GM23338 (cell line): ENCODE measurements around the gene MCTP2. TPM values are rescaled to one million over a fixed set of nuclear protein-coding genes. Genes with fewer than 3 reads are reported as not detected.

Experiments
- ATAC-seq: fragments of 200-7000 bp; cut with Tn5 transposase; 3 replicates; pipeline ENCODE4 v1.9.1; 2020
- DNase-seq: peaks from one replicate; pipeline ENCODE4 v3.0.0-alpha.2; 2015; ENCODE audit warnings: low spot score
- H2AFZ ChIP-seq: fragments of 200-600 bp; sonication (generic); 2 replicates; pipeline ENCODE4 v1.8.0; 2016; ENCODE audit warnings: antibody characterized with exemption, mild to moderate bottlenecking, moderate library complexity
- H3F3A ChIP-seq: fragments of 200-600 bp; sonication (generic); replicated peaks from 2 replicates; pipeline ENCODE4 v1.8.0; 2017; ENCODE audit warnings: antibody characterized with exemption, mixed run types, low read depth
- H3K27ac ChIP-seq: fragments of 200-600 bp; sonication (generic); 2 replicates; pipeline ENCODE4 v1.6.1; 2016; ENCODE audit warnings: low read depth
- H3K27me3 ChIP-seq: fragments of 200-600 bp; sonication (generic); 2 replicates; pipeline ENCODE4 v1.8.0; 2016; ENCODE audit warnings: mild to moderate bottlenecking, mixed run types, moderate library complexity; ENCODE audit not compliant: insufficient read depth
- H3K36me3 ChIP-seq: fragments of 200-600 bp; sonication (generic); 2 replicates; pipeline ENCODE4 v1.8.0; 2016; ENCODE audit warnings: mild to moderate bottlenecking; ENCODE audit not compliant: insufficient read depth
- H3K4me1 ChIP-seq: fragments of 200-600 bp; sonication (generic); 2 replicates; pipeline ENCODE4 v1.8.0; 2016; ENCODE audit warnings: mild to moderate bottlenecking, moderate library complexity; ENCODE audit not compliant: insufficient read depth
- H3K4me2 ChIP-seq: fragments of 200-600 bp; sonication (generic); 2 replicates; pipeline ENCODE4 v1.7.1; 2017; ENCODE audit warnings: mixed run types
- H3K4me3 ChIP-seq: fragments of 200-600 bp; sonication (generic); 2 replicates; pipeline ENCODE4 v1.6.1; 2016; ENCODE audit warnings: mixed run types
- H3K79me2 ChIP-seq: fragments of 200-600 bp; sonication (generic); replicated peaks from 2 replicates; pipeline ENCODE4 v1.8.0; 2017; ENCODE audit warnings: mild to moderate bottlenecking; ENCODE audit not compliant: insufficient read depth
- H3K9me2 ChIP-seq: fragments of 200-600 bp; sonication (generic); 2 replicates; pipeline ENCODE4 v1.8.0; 2017; ENCODE audit not compliant: insufficient read depth
- H4K20me1 ChIP-seq: fragments of 200-600 bp; sonication (generic); replicated peaks from 2 replicates; pipeline ENCODE4 v1.8.0; 2017; ENCODE audit warnings: mild to moderate bottlenecking; ENCODE audit not compliant: insufficient read depth
- H3K27ac Mint-ChIP-seq: 2 replicates; pipeline ENCODE4 v1.8.0; 2020; ENCODE audit warnings: inconsistent platforms, mild to moderate bottlenecking, moderate library complexity, mixed read lengths
- H3K27me3 Mint-ChIP-seq: 3 replicates; pipeline ENCODE4 v1.8.0; 2022; ENCODE audit warnings: low read depth, mild to moderate bottlenecking, moderate library complexity, mixed read lengths, inconsistent platforms; ENCODE audit not compliant: insufficient read depth, poor library complexity
- H3K36me3 Mint-ChIP-seq: 3 replicates; pipeline ENCODE4 v1.8.0; 2021; ENCODE audit warnings: low read depth, mild to moderate bottlenecking, inconsistent platforms, moderate library complexity, mixed read lengths
- H3K4me1 Mint-ChIP-seq: 3 replicates; pipeline ENCODE4 v1.8.0; 2020; ENCODE audit warnings: mild to moderate bottlenecking, inconsistent platforms, mixed read lengths
- H3K4me3 Mint-ChIP-seq: 3 replicates; pipeline ENCODE4 v1.8.0; 2021; ENCODE audit warnings: moderate library complexity, mild to moderate bottlenecking, inconsistent platforms, mixed read lengths
- H3K9me3 Mint-ChIP-seq: 3 replicates; pipeline ENCODE4 v1.8.0; 2020; ENCODE audit warnings: moderate library complexity, mild to moderate bottlenecking, inconsistent platforms, mixed read lengths
- CREB1 ChIP-seq: fragments of 250-450 bp; sonication (Bioruptor Pico); IDR thresholded peaks from 2 replicates; pipeline ENCODE4 v1.5.0; 2020; ENCODE audit warnings: low read depth, mild to moderate bottlenecking, moderate library complexity
- EZH2 ChIP-seq: fragments of 200-600 bp; sonication (generic); IDR thresholded peaks from one replicate; pipeline ENCODE4 v1.8.0; 2017; ENCODE audit warnings: antibody characterized with exemption, mild to moderate bottlenecking, low read depth; ENCODE audit not compliant: unreplicated experiment
- EZH2phosphoT487 ChIP-seq: fragments of 200-600 bp; sonication (generic); IDR thresholded peaks from one replicate; pipeline ENCODE4 v1.8.1; 2018; ENCODE audit warnings: antibody characterized with exemption; ENCODE audit not compliant: unreplicated experiment
- JUNB ChIP-seq: IDR thresholded peaks from one replicate; pipeline ENCODE4 v1.6.1; 2016; ENCODE audit warnings: antibody characterized with exemption; ENCODE audit not compliant: unreplicated experiment
- NANOG ChIP-seq: IDR thresholded peaks from 2 replicates; pipeline ENCODE4 v1.6.1; 2016; ENCODE audit warnings: antibody characterized with exemption, borderline replicate concordance
- POLR2AphosphoS5 ChIP-seq: IDR thresholded peaks from 2 replicates; pipeline ENCODE4 v1.6.1; 2016; ENCODE audit warnings: antibody characterized with exemption, low read depth
- STAT1 ChIP-seq: IDR thresholded peaks from one replicate; pipeline ENCODE4 v1.6.1; 2016; ENCODE audit warnings: antibody characterized with exemption; ENCODE audit not compliant: unreplicated experiment
- ZNF114 ChIP-seq: fragments of 250-450 bp; sonication (Bioruptor Pico); IDR thresholded peaks from 2 replicates; pipeline ENCODE4 v1.5.0; 2020; ENCODE audit warnings: mild to moderate bottlenecking, moderate library complexity
- ZNF331 ChIP-seq: fragments of 250-450 bp; sonication (Bioruptor Pico); IDR thresholded peaks from 2 replicates; pipeline ENCODE4 v1.5.0; 2020; ENCODE audit warnings: low read depth, mild to moderate bottlenecking, moderate library complexity
- polyA plus RNA-seq: library from polyadenylated mRNA; unstranded; fragments of >200 nt; fragmentation: Nextera tagmentation; extraction: Ambion mirVana; gene quantifications from 2 replicates; pipeline ENCODE4 v1.2.1, GENCODE V29; 2016
- total RNA-seq: library from RNA; depleted of rRNA; stranded (reverse); fragments of >200 nt; shearing (Covaris generic); gene quantifications from 2 replicates; pipeline ENCODE4 v1.2.3, GENCODE V29; 2014
- TF ChIP-seq, protein P1 (sequence below): IDR thresholded peaks from 2 replicates; pipeline ENCODE4 v1.6.1; 2016; ENCODE audit warnings: antibody characterized with exemption
- TF ChIP-seq, protein P2 (sequence below), 2 experiments: fragments of 200-600 bp in 1 of 2; sonication (generic) in 1 of 2; conservative IDR thresholded peaks; 2 replicates each; pipeline versions ENCODE4 v1.5.1 to v1.6.1; 2016 to 2017; ENCODE audit warnings: antibody characterized with exemption in 2 of 2, low read depth in 2 of 2, mild to moderate bottlenecking in 2 of 2, moderate library complexity in 1 of 2
- TF ChIP-seq, protein P3 (sequence below): fragments of 250-450 bp; sonication (Bioruptor Pico); IDR thresholded peaks from 2 replicates; pipeline ENCODE4 v1.5.0; 2020; ENCODE audit warnings: mild to moderate bottlenecking, moderate library complexity

MCTP2 gene
- total and polyA plus RNA-seq, 2 experiments from 2014 or later = 1.8 to 5.5 TPM

DNA sequence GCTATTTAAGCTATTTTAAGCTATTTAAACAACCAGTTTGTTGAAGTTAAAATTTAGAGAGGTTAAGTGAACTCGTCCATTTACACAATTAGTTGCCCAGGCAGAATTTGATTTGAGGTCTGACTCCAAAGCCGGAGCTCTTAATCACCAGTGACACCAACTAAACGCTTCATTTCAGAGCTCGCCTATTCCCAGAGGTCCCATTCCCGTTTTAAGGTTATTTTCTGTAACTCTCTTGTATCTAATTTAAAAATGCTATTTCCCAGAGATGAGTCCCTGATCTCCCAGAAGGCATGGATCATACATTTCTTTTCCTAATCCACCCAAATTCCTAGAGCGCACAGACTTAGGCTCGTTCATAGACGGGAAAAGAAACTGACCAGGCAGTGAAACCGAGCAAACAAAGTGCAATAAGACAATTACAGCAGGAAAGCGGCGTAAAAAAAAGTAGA is 904 bp upstream of the MCTP2 start:
- H3K27me3 ChIP-seq = peaks cover 31% of the 10 kb centered on the region
- H4K20me1 ChIP-seq = no peaks in the 10 kb centered on the region
- no peak for DNase-seq
- Mint-ChIP-seq H3K36me3 (no peaks in the 10 kb centered on the region), H3K27me3 (peaks cover 13% of the 10 kb centered on the region), H3K9me3 (no peaks in the 10 kb centered on the region), H3K4me3 (peak overlapping the region; percentile 79), H3K4me1 (peaks cover 32% of the 10 kb centered on the region), H3K27ac (no peak overlapping the region)
- no peaks in the 10 kb centered on the region for H3K36me3 ChIP-seq
- no peak overlapping the region for H3K27ac ChIP-seq
- no peak for ATAC-seq
- peak overlapping the region; percentile 99 for H2AFZ ChIP-seq
- H3K4me3 ChIP-seq = peak overlapping the region; percentile 53
- peak overlapping the region; percentile 90 for H3K4me2 ChIP-seq
- no peaks in the 10 kb centered on the region for H3K79me2 ChIP-seq
- H3F3A ChIP-seq = peaks cover 7% of the 10 kb centered on the region; the same call in 1 of the 2 replicates
- peaks cover 35% of the 10 kb centered on the region for H3K4me1 ChIP-seq
- no peaks in the 10 kb centered on the region for H3K9me2 ChIP-seq
- TF ChIP-seq ZNF114 (CRISPR knock-in tag) = no peak

DNA sequence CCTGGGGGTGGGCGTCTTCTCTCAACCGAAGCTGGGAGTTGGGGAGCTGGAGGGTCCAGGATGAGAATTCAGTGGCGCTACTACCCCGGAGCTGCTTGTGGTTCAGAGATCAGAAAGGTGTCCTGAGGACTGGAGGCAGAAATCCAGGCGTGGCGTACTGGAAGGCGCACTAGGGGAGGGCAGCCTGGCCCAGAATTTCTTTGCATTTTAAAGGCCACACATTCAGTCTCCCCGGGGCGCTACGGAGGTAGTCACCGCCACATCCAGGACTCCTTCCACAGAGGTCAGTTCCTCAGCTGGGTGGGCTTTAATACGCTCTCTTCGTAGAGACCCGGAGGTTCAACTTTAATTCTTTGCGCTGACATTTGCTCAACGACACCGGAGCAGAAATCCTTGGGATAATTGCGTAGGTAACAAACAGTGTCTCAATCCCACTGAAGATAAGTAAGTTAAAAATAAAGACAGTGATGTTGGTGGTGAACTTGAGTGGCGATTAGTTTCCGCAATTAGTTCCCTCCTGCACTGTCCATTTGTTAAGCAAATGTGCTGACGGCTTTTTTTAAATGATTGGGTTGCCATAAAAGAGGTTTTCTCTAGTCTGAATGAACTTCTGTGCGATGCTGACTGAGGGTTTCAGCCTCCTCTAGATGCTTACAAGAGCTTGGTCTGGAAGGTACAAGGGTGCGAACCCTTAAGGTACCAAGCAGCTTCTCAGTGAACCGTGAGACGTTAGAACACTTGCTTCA is 535 bp downstream of the MCTP2 start:
- DNase-seq = peak; percentile 71
- no peaks in the 10 kb centered on the region for H3K36me3 Mint-ChIP-seq
- H3K27me3 ChIP-seq = peaks cover 31% of the 10 kb centered on the region
- no peak for TF ChIP-seq EZH2phosphoT487
- no peak for TF ChIP-seq CREB1 (CRISPR knock-in tag)
- no peak for TF ChIP-seq ZNF114 (CRISPR knock-in tag)
- no peak for TF ChIP-seq POLR2AphosphoS5
- no peak for TF ChIP-seq STAT1
- TF ChIP-seq, protein P1, sequence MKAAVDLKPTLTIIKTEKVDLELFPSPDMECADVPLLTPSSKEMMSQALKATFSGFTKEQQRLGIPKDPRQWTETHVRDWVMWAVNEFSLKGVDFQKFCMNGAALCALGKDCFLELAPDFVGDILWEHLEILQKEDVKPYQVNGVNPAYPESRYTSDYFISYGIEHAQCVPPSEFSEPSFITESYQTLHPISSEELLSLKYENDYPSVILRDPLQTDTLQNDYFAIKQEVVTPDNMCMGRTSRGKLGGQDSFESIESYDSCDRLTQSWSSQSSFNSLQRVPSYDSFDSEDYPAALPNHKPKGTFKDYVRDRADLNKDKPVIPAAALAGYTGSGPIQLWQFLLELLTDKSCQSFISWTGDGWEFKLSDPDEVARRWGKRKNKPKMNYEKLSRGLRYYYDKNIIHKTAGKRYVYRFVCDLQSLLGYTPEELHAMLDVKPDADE = no peak
- no peak for TF ChIP-seq EZH2
- TF ChIP-seq, protein P2, sequence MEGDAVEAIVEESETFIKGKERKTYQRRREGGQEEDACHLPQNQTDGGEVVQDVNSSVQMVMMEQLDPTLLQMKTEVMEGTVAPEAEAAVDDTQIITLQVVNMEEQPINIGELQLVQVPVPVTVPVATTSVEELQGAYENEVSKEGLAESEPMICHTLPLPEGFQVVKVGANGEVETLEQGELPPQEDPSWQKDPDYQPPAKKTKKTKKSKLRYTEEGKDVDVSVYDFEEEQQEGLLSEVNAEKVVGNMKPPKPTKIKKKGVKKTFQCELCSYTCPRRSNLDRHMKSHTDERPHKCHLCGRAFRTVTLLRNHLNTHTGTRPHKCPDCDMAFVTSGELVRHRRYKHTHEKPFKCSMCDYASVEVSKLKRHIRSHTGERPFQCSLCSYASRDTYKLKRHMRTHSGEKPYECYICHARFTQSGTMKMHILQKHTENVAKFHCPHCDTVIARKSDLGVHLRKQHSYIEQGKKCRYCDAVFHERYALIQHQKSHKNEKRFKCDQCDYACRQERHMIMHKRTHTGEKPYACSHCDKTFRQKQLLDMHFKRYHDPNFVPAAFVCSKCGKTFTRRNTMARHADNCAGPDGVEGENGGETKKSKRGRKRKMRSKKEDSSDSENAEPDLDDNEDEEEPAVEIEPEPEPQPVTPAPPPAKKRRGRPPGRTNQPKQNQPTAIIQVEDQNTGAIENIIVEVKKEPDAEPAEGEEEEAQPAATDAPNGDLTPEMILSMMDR (conservative IDR thresholded peaks at IDR 0.05; ENCODE audit: low read depth in 2 of 2) = no peak
- no peak for TF ChIP-seq NANOG
- TF ChIP-seq JUNB = no peak
- TF ChIP-seq, protein P3, sequence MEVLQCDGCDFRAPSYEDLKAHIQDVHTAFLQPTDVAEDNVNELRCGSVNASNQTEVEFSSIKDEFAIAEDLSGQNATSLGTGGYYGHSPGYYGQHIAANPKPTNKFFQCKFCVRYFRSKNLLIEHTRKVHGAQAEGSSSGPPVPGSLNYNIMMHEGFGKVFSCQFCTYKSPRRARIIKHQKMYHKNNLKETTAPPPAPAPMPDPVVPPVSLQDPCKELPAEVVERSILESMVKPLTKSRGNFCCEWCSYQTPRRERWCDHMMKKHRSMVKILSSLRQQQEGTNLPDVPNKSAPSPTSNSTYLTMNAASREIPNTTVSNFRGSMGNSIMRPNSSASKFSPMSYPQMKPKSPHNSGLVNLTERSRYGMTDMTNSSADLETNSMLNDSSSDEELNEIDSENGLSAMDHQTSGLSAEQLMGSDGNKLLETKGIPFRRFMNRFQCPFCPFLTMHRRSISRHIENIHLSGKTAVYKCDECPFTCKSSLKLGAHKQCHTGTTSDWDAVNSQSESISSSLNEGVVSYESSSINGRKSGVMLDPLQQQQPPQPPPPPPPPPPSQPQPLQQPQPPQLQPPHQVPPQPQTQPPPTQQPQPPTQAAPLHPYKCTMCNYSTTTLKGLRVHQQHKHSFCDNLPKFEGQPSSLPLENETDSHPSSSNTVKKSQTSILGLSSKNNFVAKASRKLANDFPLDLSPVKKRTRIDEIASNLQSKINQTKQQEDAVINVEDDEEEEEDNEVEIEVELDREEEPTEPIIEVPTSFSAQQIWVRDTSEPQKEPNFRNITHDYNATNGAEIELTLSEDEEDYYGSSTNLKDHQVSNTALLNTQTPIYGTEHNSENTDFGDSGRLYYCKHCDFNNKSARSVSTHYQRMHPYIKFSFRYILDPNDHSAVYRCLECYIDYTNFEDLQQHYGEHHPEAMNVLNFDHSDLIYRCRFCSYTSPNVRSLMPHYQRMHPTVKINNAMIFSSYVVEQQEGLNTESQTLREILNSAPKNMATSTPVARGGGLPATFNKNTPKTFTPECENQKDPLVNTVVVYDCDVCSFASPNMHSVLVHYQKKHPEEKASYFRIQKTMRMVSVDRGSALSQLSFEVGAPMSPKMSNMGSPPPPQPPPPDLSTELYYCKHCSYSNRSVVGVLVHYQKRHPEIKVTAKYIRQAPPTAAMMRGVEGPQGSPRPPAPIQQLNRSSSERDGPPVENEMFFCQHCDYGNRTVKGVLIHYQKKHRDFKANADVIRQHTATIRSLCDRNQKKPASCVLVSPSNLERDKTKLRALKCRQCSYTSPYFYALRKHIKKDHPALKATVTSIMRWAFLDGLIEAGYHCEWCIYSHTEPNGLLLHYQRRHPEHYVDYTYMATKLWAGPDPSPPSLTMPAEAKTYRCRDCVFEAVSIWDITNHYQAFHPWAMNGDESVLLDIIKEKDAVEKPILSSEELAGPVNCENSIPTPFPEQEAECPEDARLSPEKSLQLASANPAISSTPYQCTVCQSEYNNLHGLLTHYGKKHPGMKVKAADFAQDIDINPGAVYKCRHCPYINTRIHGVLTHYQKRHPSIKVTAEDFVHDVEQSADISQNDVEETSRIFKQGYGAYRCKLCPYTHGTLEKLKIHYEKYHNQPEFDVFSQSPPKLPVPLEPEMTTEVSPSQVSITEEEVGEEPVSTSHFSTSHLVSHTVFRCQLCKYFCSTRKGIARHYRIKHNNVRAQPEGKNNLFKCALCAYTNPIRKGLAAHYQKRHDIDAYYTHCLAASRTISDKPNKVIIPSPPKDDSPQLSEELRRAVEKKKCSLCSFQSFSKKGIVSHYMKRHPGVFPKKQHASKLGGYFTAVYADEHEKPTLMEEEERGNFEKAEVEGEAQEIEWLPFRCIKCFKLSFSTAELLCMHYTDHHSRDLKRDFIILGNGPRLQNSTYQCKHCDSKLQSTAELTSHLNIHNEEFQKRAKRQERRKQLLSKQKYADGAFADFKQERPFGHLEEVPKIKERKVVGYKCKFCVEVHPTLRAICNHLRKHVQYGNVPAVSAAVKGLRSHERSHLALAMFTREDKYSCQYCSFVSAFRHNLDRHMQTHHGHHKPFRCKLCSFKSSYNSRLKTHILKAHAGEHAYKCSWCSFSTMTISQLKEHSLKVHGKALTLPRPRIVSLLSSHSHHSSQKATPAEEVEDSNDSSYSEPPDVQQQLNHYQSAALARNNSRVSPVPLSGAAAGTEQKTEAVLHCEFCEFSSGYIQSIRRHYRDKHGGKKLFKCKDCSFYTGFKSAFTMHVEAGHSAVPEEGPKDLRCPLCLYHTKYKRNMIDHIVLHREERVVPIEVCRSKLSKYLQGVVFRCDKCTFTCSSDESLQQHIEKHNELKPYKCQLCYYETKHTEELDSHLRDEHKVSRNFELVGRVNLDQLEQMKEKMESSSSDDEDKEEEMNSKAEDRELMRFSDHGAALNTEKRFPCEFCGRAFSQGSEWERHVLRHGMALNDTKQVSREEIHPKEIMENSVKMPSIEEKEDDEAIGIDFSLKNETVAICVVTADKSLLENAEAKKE (CRISPR knock-in tag) = no peak
- TF ChIP-seq ZNF331 = no peak

More for the DNA sequence above, 535 bp downstream of the MCTP2 start:
- Histone ChIP-seq H3K36me3 (no peaks in the 10 kb centered on the region), H3K27ac (no peak overlapping the region), H3K9me2 (peaks cover 4% of the 10 kb centered on the region; the same call in 1 of the 2 replicates), H3K4me3 (peak overlapping the region; percentile 53), H3K4me2 (peak overlapping the region; percentile 90), H2AFZ (peak overlapping the region; percentile 83), H3F3A (peaks cover 7% of the 10 kb centered on the region; the same call in 1 of the 2 replicates), H3K4me1 (peaks cover 35% of the 10 kb centered on the region), H3K79me2 (no peaks in the 10 kb centered on the region), H4K20me1 (no peaks in the 10 kb centered on the region)
- Mint-ChIP-seq H3K4me1 (peaks cover 32% of the 10 kb centered on the region), H3K4me3 (peak overlapping the region; percentile 79), H3K27me3 (peaks cover 13% of the 10 kb centered on the region), H3K9me3 (no peaks in the 10 kb centered on the region; the same call in 2 of the 3 replicates), H3K27ac (no peak overlapping the region)
- ATAC-seq = peak; percentile 75
